PC-9 (cell line): ENCODE results near the gene ABCA4. TPM values are rescaled to one million over a fixed set of nuclear protein-coding genes. Genes with fewer than 3 reads are reported as not detected.
"Not testable (repeated sequence)": the region's sequence is repeated elsewhere in the genome, so short reads cannot be mapped to it uniquely, and the experiment has no call there.

Source experiments
- BruUV-seq: library from RNA; stranded (reverse); fragments of 400-500 nt; replicated peaks from 2 replicates; lab custom pipeline; 2021; lab: Mats Ljungman, UMichigan
- CTCF ChIA-PET: fragments of 300-600 bp; sonication (Branson Sonifier 250); formaldehyde crosslinking; loops from one replicate; lab custom pipeline; 2022; ENCODE audit warnings: antibody characterized with exemption; lab: Charles Lee
- POLR2A ChIA-PET: fragments of 300-600 bp; sonication (Branson Sonifier 250); formaldehyde crosslinking; loops from one replicate; lab custom pipeline; 2022; ENCODE audit warnings: antibody characterized with exemption; ENCODE audit not compliant: unreplicated experiment; lab: Charles Lee
- DNase-seq, 2 experiments: peaks; one replicate each; pipeline versions ENCODE4 v3.0.0 to v3.0.0-alpha.2; 2015 to 2022; ENCODE audit warnings: mixed read lengths in 1 of 2
- H2AFZ ChIP-seq: fragments of 200-600 bp; sonication (generic); 2 replicates; pipeline ENCODE4 v1.8.1; 2017; ENCODE audit warnings: antibody characterized with exemption
- H3F3A ChIP-seq: fragments of 200-600 bp; sonication (generic); 2 replicates; pipeline ENCODE4 v1.8.1; 2017; ENCODE audit warnings: antibody characterized with exemption, mild to moderate bottlenecking, low read depth; ENCODE audit not compliant: insufficient read depth
- H3K27ac ChIP-seq: fragments of 200-600 bp; sonication (generic); 2 replicates; pipeline ENCODE4 v1.6.1; 2016; ENCODE audit warnings: mixed run types
- H3K27me3 ChIP-seq: fragments of 200-600 bp; sonication (generic); 2 replicates; pipeline ENCODE4 v1.6.1; 2016; ENCODE audit warnings: low read depth, mixed run types; ENCODE audit not compliant: insufficient read depth
- H3K36me3 ChIP-seq: fragments of 200-600 bp; sonication (generic); 2 replicates; pipeline ENCODE4 v1.6.1; 2016; ENCODE audit warnings: low read depth, mixed run types
- H3K4me1 ChIP-seq: fragments of 200-600 bp; sonication (generic); replicated peaks from 2 replicates; pipeline ENCODE4 v1.6.1; 2016; ENCODE audit warnings: mixed run types; ENCODE audit not compliant: insufficient read depth
- H3K4me2 ChIP-seq: fragments of 200-600 bp; sonication (generic); 2 replicates; pipeline ENCODE4 v1.6.1; 2017; ENCODE audit warnings: mixed run types
- H3K4me3 ChIP-seq: fragments of 200-600 bp; sonication (generic); 2 replicates; pipeline ENCODE4 v1.6.1; 2016; ENCODE audit warnings: mixed run types
- H3K79me2 ChIP-seq: fragments of 200-600 bp; sonication (generic); 2 replicates; pipeline ENCODE4 v1.6.1; 2017; ENCODE audit warnings: low read depth, mixed run types
- H3K9me2 ChIP-seq: fragments of 200-600 bp; sonication (generic); 2 replicates; pipeline ENCODE4 v1.8.1; 2017; ENCODE audit warnings: mild to moderate bottlenecking; ENCODE audit not compliant: insufficient read depth
- H3K9me3 ChIP-seq: fragments of 200-600 bp; sonication (generic); 2 replicates; pipeline ENCODE4 v1.8.1; 2016; ENCODE audit warnings: low read depth; ENCODE audit not compliant: insufficient read depth
- H4K20me1 ChIP-seq: fragments of 200-600 bp; sonication (generic); 2 replicates; pipeline ENCODE4 v1.8.1; 2017; ENCODE audit not compliant: insufficient read depth
- EZH2 ChIP-seq: fragments of 200-600 bp; sonication (generic); IDR thresholded peaks from 2 replicates; pipeline ENCODE4 v1.8.0; 2017; ENCODE audit warnings: antibody characterized with exemption, low read depth
- intact Hi-C: fragments of 100-400 bp; cut with micrococcal nuclease; formaldehyde crosslinking; loops from one replicate; pipeline ENCODE4 v1.10.0; 2022; ENCODE audit not compliant: unreplicated experiment
- total RNA-seq: library from RNA; stranded (reverse); gene quantifications from 2 replicates; pipeline ENCODE4 v1.2.3, GENCODE V29; 2021
- TF ChIP-seq, protein P1 (sequence below): fragments of 200-600 bp; sonication (generic); conservative IDR thresholded peaks from 2 replicates; pipeline ENCODE4 v1.6.1; 2017; ENCODE audit warnings: mixed run types, antibody characterized with exemption, mild to moderate bottlenecking, moderate library complexity

The ABCA4 gene
- total RNA-seq, 1 experiment from 2014 or later = 20.8 TPM

DNA sequence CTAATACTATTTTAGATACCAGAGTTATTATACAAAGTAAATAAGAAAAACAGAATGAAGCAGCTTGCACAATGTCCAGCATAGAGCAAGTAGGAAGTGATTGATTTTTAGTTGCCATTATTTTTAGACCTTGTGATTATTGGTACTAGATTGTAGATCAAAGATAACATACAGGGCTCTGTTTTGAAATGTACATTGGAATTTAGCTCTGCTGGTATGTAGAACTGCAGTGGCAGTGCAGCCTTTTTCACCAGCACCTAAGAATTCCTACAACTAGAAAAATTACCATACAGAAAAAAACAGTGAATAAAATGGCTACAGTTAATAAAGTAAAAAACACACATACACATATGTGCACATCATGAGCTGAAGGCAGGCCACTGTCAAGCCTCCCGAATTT, 32.2 kb upstream of the ABCA4 start:
- Histone ChIP-seq H3K27me3 (no peaks in the 10 kb centered on the region), H3K36me3 (no peaks in the 10 kb centered on the region), H3F3A (0 out of 2 replicates have a peak, but pooled peaks cover 7% of the 10 kb centered on the region), H3K79me2 (no peaks in the 10 kb centered on the region), H3K4me2 (no peak overlapping the region), H2AFZ (no peak overlapping the region), H3K4me3 (no peak overlapping the region), H3K9me3 (no peaks in the 10 kb centered on the region; the same call in 1 of the 2 replicates), H3K27ac (no peak overlapping the region), H3K4me1 (no peaks in the 10 kb centered on the region), H3K9me2 (peaks cover 10% of the 10 kb centered on the region), H4K20me1 (no peaks in the 10 kb centered on the region)
- no peak for DNase-seq
- POLR2A ChIA-PET = interaction anchor here (0.6 to 0.7 kb wide), 2 partner anchors 26 to 591 kb away, joined by 3 to 8 read pairs; no protein-coding TSS in a partner anchor
- intact Hi-C loops = no loop called here
- TF ChIP-seq, protein P1, sequence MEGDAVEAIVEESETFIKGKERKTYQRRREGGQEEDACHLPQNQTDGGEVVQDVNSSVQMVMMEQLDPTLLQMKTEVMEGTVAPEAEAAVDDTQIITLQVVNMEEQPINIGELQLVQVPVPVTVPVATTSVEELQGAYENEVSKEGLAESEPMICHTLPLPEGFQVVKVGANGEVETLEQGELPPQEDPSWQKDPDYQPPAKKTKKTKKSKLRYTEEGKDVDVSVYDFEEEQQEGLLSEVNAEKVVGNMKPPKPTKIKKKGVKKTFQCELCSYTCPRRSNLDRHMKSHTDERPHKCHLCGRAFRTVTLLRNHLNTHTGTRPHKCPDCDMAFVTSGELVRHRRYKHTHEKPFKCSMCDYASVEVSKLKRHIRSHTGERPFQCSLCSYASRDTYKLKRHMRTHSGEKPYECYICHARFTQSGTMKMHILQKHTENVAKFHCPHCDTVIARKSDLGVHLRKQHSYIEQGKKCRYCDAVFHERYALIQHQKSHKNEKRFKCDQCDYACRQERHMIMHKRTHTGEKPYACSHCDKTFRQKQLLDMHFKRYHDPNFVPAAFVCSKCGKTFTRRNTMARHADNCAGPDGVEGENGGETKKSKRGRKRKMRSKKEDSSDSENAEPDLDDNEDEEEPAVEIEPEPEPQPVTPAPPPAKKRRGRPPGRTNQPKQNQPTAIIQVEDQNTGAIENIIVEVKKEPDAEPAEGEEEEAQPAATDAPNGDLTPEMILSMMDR = no peak
- TF ChIP-seq EZH2 = no peak
- no TSS peak for BruUV-seq
- CTCF ChIA-PET = no interaction called here

DNA sequence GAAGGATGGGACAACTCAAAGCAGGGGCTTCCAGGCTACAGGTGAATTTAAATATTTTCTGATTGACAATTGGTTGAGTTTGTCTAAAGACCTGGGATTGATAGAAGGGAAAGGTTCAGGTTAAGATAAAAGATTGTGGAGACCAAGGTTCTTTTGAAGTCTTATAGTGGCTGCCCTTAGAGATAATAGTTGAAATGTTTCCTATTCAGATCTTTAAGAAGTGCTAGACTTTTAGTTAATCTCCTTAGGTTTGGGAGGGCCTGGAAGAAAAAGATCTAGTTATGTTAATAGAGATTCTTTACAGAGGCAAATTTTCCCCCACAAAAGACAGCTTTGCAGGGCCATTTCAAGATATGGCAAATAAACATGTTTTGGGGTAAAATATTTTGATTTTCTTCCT, 28.2 kb upstream of the ABCA4 start:
- H3F3A ChIP-seq, H3K36me3 ChIP-seq, H3K27ac ChIP-seq, H2AFZ ChIP-seq, H3K9me2 ChIP-seq, H3K27me3 ChIP-seq, H3K4me1 ChIP-seq, BruUV-seq, H3K9me3 ChIP-seq, H3K4me2 ChIP-seq, DNase-seq, H3K4me3 ChIP-seq, CTCF ChIA-PET, H3K79me2 ChIP-seq, intact Hi-C loops, POLR2A ChIA-PET, H4K20me1 ChIP-seq: not testable (repeated sequence)

DNA sequence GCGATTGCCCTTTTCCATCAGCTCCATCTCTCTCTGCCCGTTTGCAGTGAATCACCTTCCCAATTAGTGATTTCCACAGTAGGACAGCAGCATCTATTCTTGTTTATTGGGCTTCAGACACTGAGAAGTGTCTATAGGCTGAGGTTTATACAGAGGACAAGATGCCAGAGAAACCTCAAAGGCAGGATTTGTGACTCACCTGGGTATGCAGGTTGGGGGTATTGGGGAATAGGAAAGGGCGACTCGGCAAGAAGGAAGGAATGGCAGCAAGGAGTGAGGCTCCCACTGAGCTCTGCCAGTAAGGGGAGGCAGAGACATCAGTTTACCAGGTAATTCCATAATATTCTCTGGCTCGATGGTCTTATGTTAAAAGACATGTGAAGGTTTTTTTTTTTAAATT, 25.3 kb upstream of the ABCA4 start:
- Histone ChIP-seq H3K4me2 (no peak overlapping the region), H3K9me2 (peaks cover 4% of the 10 kb centered on the region; the same call in 1 of the 2 replicates), H3K27me3 (no peaks in the 10 kb centered on the region), H3K4me1 (peaks cover 12% of the 10 kb centered on the region), H3F3A (peaks cover 11% of the 10 kb centered on the region; the same call in 1 of the 2 replicates), H2AFZ (no peak overlapping the region), H3K36me3 (no peaks in the 10 kb centered on the region), H4K20me1 (no peaks in the 10 kb centered on the region), H3K4me3 (no peak overlapping the region), H3K27ac (no peak overlapping the region), H3K9me3 (no peaks in the 10 kb centered on the region), H3K79me2 (no peaks in the 10 kb centered on the region)
- ChIA-PET POLR2A (interaction anchor here (0.6 kb wide), 1 partner anchor 670 kb away, joined by 4 read pairs; no protein-coding TSS in a partner anchor), CTCF (no interaction called here)
- DNase-seq = peak in 1 of 2 experiments; percentile 57
- BruUV-seq = no TSS peak
- intact Hi-C loops = no loop called here
- TF ChIP-seq EZH2 = no peak
- TF ChIP-seq, protein P1 = no peak

DNA sequence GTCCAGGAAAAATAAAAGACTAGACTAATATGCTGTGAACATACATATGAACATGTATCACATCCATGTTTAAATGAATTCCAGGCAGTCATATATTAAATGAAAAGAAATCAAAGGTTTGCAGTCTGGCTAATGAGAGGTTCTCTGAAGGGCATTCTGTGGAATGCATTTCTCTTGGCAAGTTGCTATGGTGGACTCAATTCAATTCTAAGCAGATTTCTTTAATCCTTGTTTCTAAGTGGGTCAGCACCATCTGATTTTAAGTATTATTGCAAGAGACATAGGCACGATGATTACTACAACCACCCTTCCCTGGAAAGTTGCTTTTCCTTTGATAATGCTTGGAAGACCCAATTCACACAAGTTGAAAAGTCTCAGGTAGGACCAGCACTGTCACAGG, 23.9 kb upstream of the ABCA4 start:
- H3K27ac ChIP-seq = no peak overlapping the region
- H3K4me1 ChIP-seq = peaks cover 12% of the 10 kb centered on the region
- CTCF ChIA-PET = no interaction called here
- TF ChIP-seq, protein P1 = no peak
- TF ChIP-seq EZH2 = no peak
- H3K36me3 ChIP-seq = no peaks in the 10 kb centered on the region
- no peaks in the 10 kb centered on the region for H3K79me2 ChIP-seq
- H3K9me2 ChIP-seq = peaks cover under 1% of the 10 kb centered on the region; the same call in 1 of the 2 replicates
- POLR2A ChIA-PET = no interaction called here
- no peaks in the 10 kb centered on the region for H3K27me3 ChIP-seq
- intact Hi-C loops = no loop called here
- no TSS peak for BruUV-seq
- no peaks in the 10 kb centered on the region for H3K9me3 ChIP-seq
- no peak overlapping the region for H3K4me3 ChIP-seq
- no peak overlapping the region for H3K4me2 ChIP-seq
- no peak for DNase-seq
- peaks cover 11% of the 10 kb centered on the region; the same call in 1 of the 2 replicates for H3F3A ChIP-seq
- no peak overlapping the region for H2AFZ ChIP-seq
- H4K20me1 ChIP-seq = no peaks in the 10 kb centered on the region
